GM12891 (cell line): ENCODE data around the gene AMDHD1.

Experiments
- POLR2A ChIP-seq: IDR thresholded peaks from 2 replicates; pipeline ENCODE4 v1.6.1; 2011; ENCODE audit warnings: low read depth, low read length, control low read depth
- POLR2AphosphoS5 ChIP-seq: IDR thresholded peaks from 2 replicates; pipeline ENCODE4 v1.6.1; 2011; ENCODE audit warnings: low read depth, low read length, control low read depth
- SPI1 ChIP-seq: IDR thresholded peaks from 2 replicates; pipeline ENCODE4 v1.6.1; 2011; ENCODE audit warnings: low read depth, low read length, control low read depth
- TAF1 ChIP-seq: IDR thresholded peaks from 2 replicates; pipeline ENCODE4 v1.6.1; 2011; ENCODE audit warnings: low read depth, low read length, control low read depth

- no peak for TF ChIP-seq TAF1
- TF ChIP-seq POLR2A: no peak
- no peak for TF ChIP-seq POLR2AphosphoS5
- TF ChIP-seq SPI1: no peak
These were observed 64.6 kb downstream of the AMDHD1 start for GRCh38 chr12:96007729-96008128.
